ENCODE results near the gene TBX15.

Gene TBX15

DNA sequence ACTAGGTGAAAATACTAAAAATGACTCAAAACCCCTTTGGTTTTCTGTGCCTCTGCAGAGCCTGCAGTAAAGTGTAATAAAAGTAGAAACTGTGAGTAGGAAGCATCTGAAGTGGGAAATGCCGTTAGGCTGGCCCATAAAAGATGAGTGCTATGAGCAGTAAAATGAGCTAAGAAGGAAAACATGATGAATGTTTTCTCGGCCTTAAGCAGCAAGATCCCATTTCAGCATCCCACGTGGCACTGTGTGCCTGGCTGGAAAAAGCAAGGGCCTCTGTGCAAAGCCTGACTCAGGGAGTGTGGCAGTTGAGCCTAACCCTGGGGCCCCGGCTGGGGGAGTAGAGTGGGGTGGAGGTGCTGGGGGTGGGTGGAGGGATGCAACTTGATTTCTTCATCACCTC lies 109.5 kb downstream of the TBX15 start:
- H3K4me3 ChIP-seq (ENCODE audit: insufficient read depth in 1 of 2, low read depth in 1 of 2, low read length in 2 of 2), result no peak overlapping the region
- peaks cover 1% of the 10 kb centered on the region for H3K4me1 ChIP-seq (ENCODE audit: control insufficient read depth, insufficient read depth, low read depth, low read length)
- H3K14ac ChIP-seq (ENCODE audit: low read length in 2 of 2), result no peak overlapping the region
- no peak overlapping the region for H2BK120ac ChIP-seq (ENCODE audit: low read depth, low read length)
- no peak overlapping the region for H3K4ac ChIP-seq (ENCODE audit: low read depth in 1 of 2, low read length in 2 of 2)
- no peak overlapping the region for H2AFZ ChIP-seq (ENCODE audit: low read depth, low read length)
- no peak overlapping the region for H3K23ac ChIP-seq (ENCODE audit: low read length in 2 of 2)
- H2BK12ac ChIP-seq (ENCODE audit: low read length in 2 of 2), result no peak overlapping the region
- H3K9me3 ChIP-seq (ENCODE audit: control insufficient read depth, low read length), result no peaks in the 10 kb centered on the region
- no peak overlapping the region for H2AK5ac ChIP-seq (ENCODE audit: low read length, severe bottlenecking)
- no peak overlapping the region for H3K18ac ChIP-seq (ENCODE audit: low read depth in 1 of 2, low read length in 2 of 2)
- H3K9ac ChIP-seq (ENCODE audit: low read length), result no peak overlapping the region
- peaks cover 11% of the 10 kb centered on the region for H3K79me1 ChIP-seq (replicated peaks; ENCODE audit: low read length, poor library complexity, severe bottlenecking)
- no peak overlapping the region for H4K8ac ChIP-seq (ENCODE audit: low read length)
- no peak overlapping the region for H4K91ac ChIP-seq (ENCODE audit: low read length)
- H3K27me3 ChIP-seq (ENCODE audit: control insufficient read depth in 1 of 2, insufficient read depth in 1 of 2, low read length in 2 of 2), result no peaks in the 10 kb centered on the region
- no peak overlapping the region for H2BK5ac ChIP-seq (ENCODE audit: low read depth, low read length, poor library complexity, severe bottlenecking)
- H3K4me2 ChIP-seq (ENCODE audit: low read length, poor library complexity, severe bottlenecking), result no peak overlapping the region
- H3K27ac ChIP-seq (ENCODE audit: low read length, poor library complexity, severe bottlenecking), result no peak overlapping the region
- no peak overlapping the region for H2BK15ac ChIP-seq (ENCODE audit: low read depth, poor library complexity, severe bottlenecking)
- DNase-seq, result no peak
- peaks cover 4 to 13% of the 10 kb centered on the region in 2 experiments for H3K36me3 ChIP-seq (ENCODE audit: control insufficient read depth in 1 of 2, insufficient read depth in 2 of 2, low read depth in 1 of 2, low read length in 2 of 2)
- WGBS, result 36% methylated on average over 4 of the region's 4 CpGs

DNA sequence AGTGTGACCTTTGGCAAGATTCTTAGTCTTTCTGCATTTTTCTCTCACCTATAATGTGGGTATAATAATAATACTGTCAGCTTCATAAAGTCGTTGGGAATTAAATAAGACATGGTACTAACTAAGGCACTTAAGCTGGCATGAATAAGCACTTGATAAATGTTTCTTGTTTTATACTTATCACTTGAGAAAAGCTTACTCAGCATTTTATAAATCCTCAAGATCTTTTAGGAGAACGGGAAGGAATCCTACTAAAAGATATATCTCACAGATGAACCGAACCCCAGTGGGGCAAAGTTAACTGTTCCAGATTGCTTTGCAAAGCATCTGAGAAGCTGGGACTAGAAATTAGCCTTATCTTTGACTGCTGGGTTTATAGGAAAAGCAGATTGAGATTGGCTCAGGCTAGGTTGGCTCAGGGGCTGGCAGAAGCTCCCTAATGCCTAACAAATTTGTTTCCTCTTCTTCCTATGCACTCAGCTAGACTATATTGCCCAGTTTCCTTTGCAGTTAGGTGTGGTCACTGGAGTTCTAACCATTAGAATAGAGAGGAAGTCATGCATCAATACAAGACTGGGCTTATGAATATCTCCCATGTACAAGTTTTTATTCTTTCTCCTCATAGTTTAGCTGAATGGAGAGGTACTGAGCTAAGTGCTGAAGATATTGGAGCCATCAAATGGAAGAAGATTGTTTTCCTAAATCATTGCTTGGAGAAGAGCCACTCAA lies 110.3 kb downstream of the TBX15 start:
- Histone ChIP-seq H3K79me1 (replicated peaks; ENCODE audit: low read length, poor library complexity, severe bottlenecking) (peaks cover 8% of the 10 kb centered on the region), H2BK5ac (ENCODE audit: low read depth, low read length, poor library complexity, severe bottlenecking) (no peak overlapping the region), H2AFZ (ENCODE audit: low read depth, low read length) (no peak overlapping the region), H3K27ac (ENCODE audit: low read length, poor library complexity, severe bottlenecking) (no peak overlapping the region), H3K9ac (ENCODE audit: low read length) (no peak overlapping the region), H2AK5ac (ENCODE audit: low read length, severe bottlenecking) (no peak overlapping the region), H2BK15ac (ENCODE audit: low read depth, poor library complexity, severe bottlenecking) (no peak overlapping the region), H3K14ac (ENCODE audit: low read length in 2 of 2) (no peak overlapping the region), H3K4me2 (ENCODE audit: low read length, poor library complexity, severe bottlenecking) (no peak overlapping the region), H4K91ac (ENCODE audit: low read length) (no peak overlapping the region), H3K4ac (ENCODE audit: low read depth in 1 of 2, low read length in 2 of 2) (no peak overlapping the region), H3K18ac (ENCODE audit: low read depth in 1 of 2, low read length in 2 of 2) (no peak overlapping the region), H2BK12ac (ENCODE audit: low read length in 2 of 2) (no peak overlapping the region), H3K9me3 (ENCODE audit: control insufficient read depth, low read length) (no peaks in the 10 kb centered on the region), H3K27me3 (ENCODE audit: control insufficient read depth in 1 of 2, insufficient read depth in 1 of 2, low read length in 2 of 2) (no peaks in the 10 kb centered on the region), H3K23ac (ENCODE audit: low read length in 2 of 2) (no peak overlapping the region), H3K4me1 (ENCODE audit: control insufficient read depth, insufficient read depth, low read depth, low read length) (peaks cover 1% of the 10 kb centered on the region), H4K8ac (ENCODE audit: low read length) (no peak overlapping the region), H3K4me3 (ENCODE audit: insufficient read depth in 1 of 2, low read depth in 1 of 2, low read length in 2 of 2) (no peak overlapping the region), H2BK120ac (ENCODE audit: low read depth, low read length) (no peak overlapping the region), H3K36me3 (ENCODE audit: control insufficient read depth in 1 of 2, insufficient read depth in 2 of 2, low read depth in 1 of 2, low read length in 2 of 2) (peaks cover 0 to 5% of the 10 kb centered on the region in 2 experiments)
- DNase-seq, result no peak
- 80% methylated on average over 2 of the region's 3 CpGs for WGBS

DNA sequence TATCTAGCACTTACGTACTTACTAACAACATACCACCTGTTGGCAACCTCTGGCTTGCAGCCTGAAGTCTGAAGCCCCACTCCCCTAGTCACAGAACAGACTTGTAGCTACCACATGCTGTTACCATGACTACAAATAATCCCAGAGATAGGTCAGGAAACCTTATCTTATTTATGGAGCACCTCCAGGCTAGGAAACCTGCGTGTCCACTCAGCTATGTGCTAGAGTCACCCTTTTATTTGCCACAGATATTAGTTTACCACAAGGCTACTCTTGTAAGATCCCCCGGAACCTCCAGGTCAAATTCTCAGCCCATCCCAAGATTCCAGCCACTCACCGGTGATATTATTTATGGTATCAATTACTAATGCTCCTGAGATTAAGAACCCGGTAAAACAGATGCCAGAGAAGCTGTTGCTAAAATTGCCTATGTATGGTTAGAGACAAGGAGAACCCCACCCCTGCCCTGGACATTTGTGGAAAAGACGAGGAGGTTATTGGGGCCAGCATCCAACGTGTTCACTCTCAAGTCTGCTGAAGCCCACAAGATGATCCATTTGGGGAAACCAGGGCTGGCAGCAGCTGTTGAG lies 116.5 kb downstream of the TBX15 start:
- Histone ChIP-seq H3K36me3 (ENCODE audit: control insufficient read depth in 1 of 2, insufficient read depth in 2 of 2, low read depth in 1 of 2, low read length in 2 of 2) (no peaks in the 10 kb centered on the region), H2BK12ac (ENCODE audit: low read length in 2 of 2) (no peak overlapping the region), H3K4me2 (ENCODE audit: low read length, poor library complexity, severe bottlenecking) (no peak overlapping the region), H4K91ac (ENCODE audit: low read length) (no peak overlapping the region), H3K9ac (ENCODE audit: low read length) (no peak overlapping the region), H3K14ac (ENCODE audit: low read length in 2 of 2) (no peak overlapping the region), H3K18ac (ENCODE audit: low read depth in 1 of 2, low read length in 2 of 2) (no peak overlapping the region), H3K9me3 (ENCODE audit: control insufficient read depth, low read length) (no peaks in the 10 kb centered on the region), H2BK5ac (ENCODE audit: low read depth, low read length, poor library complexity, severe bottlenecking) (no peak overlapping the region), H3K4ac (ENCODE audit: low read depth in 1 of 2, low read length in 2 of 2) (no peak overlapping the region), H4K8ac (ENCODE audit: low read length) (no peak overlapping the region), H2BK15ac (ENCODE audit: low read depth, poor library complexity, severe bottlenecking) (no peak overlapping the region), H3K27me3 (ENCODE audit: control insufficient read depth in 1 of 2, insufficient read depth in 1 of 2, low read length in 2 of 2) (peaks cover 0 to 5% of the 10 kb centered on the region in 2 experiments), H2BK120ac (ENCODE audit: low read depth, low read length) (no peak overlapping the region), H3K4me1 (ENCODE audit: control insufficient read depth, insufficient read depth, low read depth, low read length) (no peaks in the 10 kb centered on the region), H2AK5ac (ENCODE audit: low read length, severe bottlenecking) (no peak overlapping the region), H2AFZ (ENCODE audit: low read depth, low read length) (no peak overlapping the region), H3K27ac (ENCODE audit: low read length, poor library complexity, severe bottlenecking) (no peak overlapping the region), H3K79me1 (replicated peaks; ENCODE audit: low read length, poor library complexity, severe bottlenecking) (no peaks in the 10 kb centered on the region), H3K23ac (ENCODE audit: low read length in 2 of 2) (no peak overlapping the region), H3K4me3 (ENCODE audit: insufficient read depth in 1 of 2, low read depth in 1 of 2, low read length in 2 of 2) (no peak overlapping the region)
- DNase-seq, result no peak
- WGBS, result 80% methylated on average over 6 of the region's 7 CpGs

DNA sequence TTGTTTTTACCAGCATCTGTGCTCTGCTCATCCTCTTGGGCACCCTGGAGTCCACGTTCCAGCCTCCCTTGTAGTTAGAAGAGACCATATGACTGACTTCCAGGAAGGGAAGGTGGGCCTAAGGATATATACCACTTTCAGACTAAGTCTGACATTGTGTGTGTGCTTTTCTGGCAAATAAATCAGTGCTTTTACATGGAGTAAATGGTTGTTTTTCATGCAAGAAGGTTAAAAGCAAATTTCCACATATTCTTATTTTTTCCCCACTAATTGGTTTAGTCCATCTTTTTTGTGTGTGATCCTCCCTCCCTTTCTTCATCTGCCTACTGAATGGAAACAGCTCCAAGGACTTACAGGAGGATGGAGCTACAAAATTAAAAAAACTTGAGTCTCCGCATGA lies 119.8 kb downstream of the TBX15 start:
- H2AFZ ChIP-seq (ENCODE audit: low read depth, low read length), result no peak overlapping the region
- no peak overlapping the region for H2AK5ac ChIP-seq (ENCODE audit: low read length, severe bottlenecking)
- no peaks in the 10 kb centered on the region for H3K36me3 ChIP-seq (ENCODE audit: control insufficient read depth in 1 of 2, insufficient read depth in 2 of 2, low read depth in 1 of 2, low read length in 2 of 2)
- peaks cover 0 to 5% of the 10 kb centered on the region in 2 experiments for H3K27me3 ChIP-seq (ENCODE audit: control insufficient read depth in 1 of 2, insufficient read depth in 1 of 2, low read length in 2 of 2)
- H4K8ac ChIP-seq (ENCODE audit: low read length), result no peak overlapping the region
- no peak overlapping the region for H3K4ac ChIP-seq (ENCODE audit: low read depth in 1 of 2, low read length in 2 of 2)
- H3K14ac ChIP-seq (ENCODE audit: low read length in 2 of 2), result no peak overlapping the region
- H3K23ac ChIP-seq (ENCODE audit: low read length in 2 of 2), result no peak overlapping the region
- H3K18ac ChIP-seq (ENCODE audit: low read depth in 1 of 2, low read length in 2 of 2), result no peak overlapping the region
- H2BK5ac ChIP-seq (ENCODE audit: low read depth, low read length, poor library complexity, severe bottlenecking), result no peak overlapping the region
- no peak overlapping the region for H3K4me2 ChIP-seq (ENCODE audit: low read length, poor library complexity, severe bottlenecking)
- no peak overlapping the region for H2BK12ac ChIP-seq (ENCODE audit: low read length in 2 of 2)
- no peak overlapping the region for H3K9ac ChIP-seq (ENCODE audit: low read length)
- H3K4me1 ChIP-seq (ENCODE audit: control insufficient read depth, insufficient read depth, low read depth, low read length), result peaks cover 3% of the 10 kb centered on the region
- no peak overlapping the region for H3K27ac ChIP-seq (ENCODE audit: low read length, poor library complexity, severe bottlenecking)
- H3K9me3 ChIP-seq (ENCODE audit: control insufficient read depth, low read length), result no peaks in the 10 kb centered on the region
- H3K4me3 ChIP-seq (ENCODE audit: insufficient read depth in 1 of 2, low read depth in 1 of 2, low read length in 2 of 2), result no peak overlapping the region
- DNase-seq, result no peak
- no peaks in the 10 kb centered on the region for H3K79me1 ChIP-seq (replicated peaks; ENCODE audit: low read length, poor library complexity, severe bottlenecking)
- H2BK120ac ChIP-seq (ENCODE audit: low read depth, low read length), result no peak overlapping the region
- H2BK15ac ChIP-seq (ENCODE audit: low read depth, poor library complexity, severe bottlenecking), result no peak overlapping the region
- no peak overlapping the region for H4K91ac ChIP-seq (ENCODE audit: low read length)
- WGBS, result 71% methylated on average over 1 of the region's 2 CpGs
